Non-pigmented ciliary epithelial cell (primary cell): ENCODE data around the gene C1QTNF9B.
"Not testable (repeated sequence)": the region's sequence is repeated elsewhere in the genome, so short reads cannot be mapped to it uniquely, and the experiment has no call there.

ENCODE experiments used
- DNase-seq: peaks from one replicate; pipeline ENCODE4 v3.0.0-alpha.2; 2010; ENCODE audit warnings: low read depth

The C1QTNF9B gene

DNA sequence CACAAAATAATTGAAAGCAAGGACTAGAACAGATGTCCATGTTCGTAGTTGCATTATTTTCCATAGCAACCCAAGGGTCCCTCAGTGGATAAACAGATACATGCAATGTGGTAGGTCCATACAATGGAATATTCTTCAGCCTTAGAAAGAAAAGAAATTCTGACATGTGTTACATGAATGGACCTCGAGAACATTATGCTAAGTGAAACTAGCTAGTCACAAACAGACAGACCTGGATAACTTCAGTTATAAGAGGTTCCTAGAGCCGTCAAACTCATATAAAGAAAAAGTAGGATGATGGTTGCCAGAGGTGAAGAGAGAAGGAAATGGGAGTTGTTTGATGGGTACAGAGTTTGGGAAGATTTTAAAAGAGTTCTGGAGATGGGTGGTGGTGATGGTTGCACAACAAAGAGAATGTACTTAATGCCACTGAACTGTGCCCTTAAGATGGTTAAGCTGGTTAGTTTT, at the start of gene C1QTNF9B:
Gene C1QTNF9B (minus strand): TSS at position 51 of the 468 bp plus-strand sequence.
- DNase-seq, result not testable (repeated sequence)

DNA sequence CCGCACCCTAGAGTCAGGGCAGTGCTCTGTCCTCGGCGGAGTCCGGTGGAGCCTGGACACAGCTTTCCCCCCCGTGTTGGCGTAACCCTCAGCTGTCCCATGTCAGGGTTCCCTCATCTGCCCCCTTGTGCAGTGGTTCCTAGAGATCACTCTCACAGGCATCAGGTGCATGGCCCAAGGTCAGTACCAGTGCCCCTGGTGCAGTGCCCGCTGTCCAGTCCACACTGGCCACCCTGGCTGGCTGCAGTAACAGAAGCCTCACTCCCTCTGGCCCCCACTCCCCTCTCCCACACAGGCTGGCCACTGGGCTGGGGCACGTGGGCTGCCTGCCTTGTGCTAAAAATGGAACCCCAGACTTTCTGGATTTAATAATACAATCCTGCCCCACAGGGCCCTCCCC, 49.6 kb upstream of the C1QTNF9B start:
- DNase-seq, result no peak

DNA sequence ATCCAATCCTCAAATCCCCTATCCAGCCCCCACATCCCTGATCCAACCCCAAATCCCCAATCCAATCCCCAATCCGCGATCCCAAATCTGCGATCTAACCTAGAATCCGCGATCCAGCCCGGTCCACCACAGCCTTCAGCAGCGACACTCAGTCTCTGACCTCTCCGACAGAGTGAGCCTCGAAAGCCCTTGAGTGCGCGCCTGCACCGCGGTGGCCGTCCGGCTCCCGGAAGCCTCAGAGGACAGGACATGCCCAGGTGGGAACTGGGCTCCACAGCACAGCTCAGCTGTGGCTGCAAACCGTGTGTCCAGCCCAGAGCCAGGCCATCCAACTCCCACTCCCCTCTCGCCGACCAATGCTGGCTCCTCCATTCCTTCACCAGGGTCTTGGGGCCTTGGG, 48.8 kb upstream of the C1QTNF9B start:
- no peak for DNase-seq

GRCh38 chr13:23945612-23946011, 48.3 kb upstream of the C1QTNF9B start:
- DNase-seq, result no peak

DNA sequence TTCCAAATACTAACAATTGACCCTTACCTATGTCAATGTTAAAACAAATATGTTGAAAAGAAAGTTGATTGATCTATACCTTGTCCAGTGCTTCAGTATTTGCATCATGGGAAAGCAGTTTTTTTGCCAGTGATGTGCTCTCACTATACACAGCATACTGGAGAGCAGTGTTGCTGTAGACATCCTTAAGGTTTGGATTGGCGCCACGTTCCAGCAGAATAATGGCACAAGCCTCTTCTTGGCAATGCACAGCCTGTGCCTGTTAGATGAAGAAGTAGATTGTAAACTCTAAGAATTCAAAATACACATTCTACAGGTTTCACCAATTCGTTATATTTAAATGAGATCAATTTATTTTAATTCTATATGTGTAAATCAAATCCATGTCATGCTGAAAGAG, 43.9 kb upstream of the C1QTNF9B start:
- DNase-seq, result no peak

- DNase-seq, result not testable (repeated sequence)
These were observed 42.4 kb upstream of the C1QTNF9B start for GRCh38 chr13:23939666-23940065.

DNA sequence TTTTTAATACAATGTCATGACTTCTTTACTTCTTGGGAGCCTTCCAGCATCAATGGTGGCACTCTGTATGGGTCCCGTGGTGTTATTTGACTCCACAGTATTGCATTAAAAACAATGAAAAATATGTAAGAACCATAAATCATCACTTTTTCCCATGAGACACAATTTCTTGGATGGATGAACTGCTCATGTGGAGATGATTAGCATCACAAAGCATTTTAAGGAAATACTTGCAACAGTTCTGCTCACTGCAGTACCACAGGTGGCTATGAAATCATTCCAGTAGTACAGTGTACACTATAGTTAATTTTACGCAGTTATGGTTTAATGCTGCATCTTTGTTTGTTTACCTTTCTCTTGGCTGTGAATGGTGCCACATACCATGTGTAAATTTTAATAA, 37.2 kb upstream of the C1QTNF9B start:
- DNase-seq, result peak; percentile 40

DNA sequence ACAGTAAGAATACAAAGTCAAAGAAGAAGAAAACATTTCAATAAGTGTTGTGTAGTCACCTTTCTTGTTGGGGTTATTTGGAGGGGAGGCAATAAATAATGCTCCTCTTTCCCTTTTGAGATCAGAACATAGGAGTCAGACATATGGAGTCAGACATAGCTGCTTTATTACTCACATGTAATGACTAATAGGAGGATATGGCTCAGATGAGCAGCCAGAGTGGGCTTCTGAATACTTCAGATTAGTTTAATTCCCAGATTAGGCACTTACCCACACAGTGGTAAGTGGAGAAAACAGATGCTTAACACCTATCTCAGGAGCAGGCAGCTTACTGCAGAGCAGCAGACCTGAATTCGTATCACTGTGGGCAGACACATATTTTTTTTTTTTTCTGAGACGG, 31.7 kb upstream of the C1QTNF9B start:
- DNase-seq, result peak; percentile 80

- DNase-seq, result no peak
These were observed 25.7 kb upstream of the C1QTNF9B start for GRCh38 chr13:23923031-23923430.

- DNase-seq, result no peak
These were observed 25.0 kb upstream of the C1QTNF9B start for GRCh38 chr13:23922005-23922932.

- no peak for DNase-seq
These were observed 24.2 kb upstream of the C1QTNF9B start for GRCh38 chr13:23921451-23921888.

DNA sequence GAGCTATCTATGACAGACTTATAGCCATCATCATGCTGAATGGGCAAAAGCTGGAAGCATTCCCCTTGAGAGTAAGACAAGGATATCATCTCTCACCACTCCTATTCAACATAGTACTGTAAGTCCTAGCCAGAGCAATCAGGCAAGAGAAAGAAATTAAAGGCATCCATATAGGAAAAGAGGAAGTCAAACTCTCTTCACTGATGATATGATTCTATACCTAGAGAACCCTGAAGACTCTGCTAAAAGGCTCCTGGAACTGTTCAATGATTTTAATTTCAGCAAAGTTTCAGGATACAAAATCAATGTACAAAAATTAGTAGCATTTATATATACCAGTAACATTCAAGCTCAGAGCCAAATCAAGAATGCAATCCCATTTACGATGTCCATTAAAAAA, 21.7 kb upstream of the C1QTNF9B start:
- no peak for DNase-seq

DNA sequence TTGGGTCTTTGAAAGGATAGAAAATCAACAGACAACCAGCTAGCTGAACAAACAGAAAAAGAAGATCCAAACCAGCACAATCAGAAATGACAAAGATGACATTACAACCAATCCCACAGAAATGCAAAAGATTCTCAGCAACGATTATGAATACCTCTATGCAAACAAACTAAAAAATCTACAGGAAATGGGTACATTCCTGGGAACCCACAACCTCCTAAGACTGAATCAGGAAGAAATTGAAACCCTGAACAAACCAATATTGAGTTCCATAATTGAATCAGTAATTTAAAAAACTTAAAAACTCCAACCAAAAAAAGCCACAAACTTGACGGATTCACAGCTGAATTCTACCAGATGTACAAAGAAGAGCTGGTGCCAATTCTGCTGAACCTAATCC, 20.9 kb upstream of the C1QTNF9B start:
- no peak for DNase-seq

DNA sequence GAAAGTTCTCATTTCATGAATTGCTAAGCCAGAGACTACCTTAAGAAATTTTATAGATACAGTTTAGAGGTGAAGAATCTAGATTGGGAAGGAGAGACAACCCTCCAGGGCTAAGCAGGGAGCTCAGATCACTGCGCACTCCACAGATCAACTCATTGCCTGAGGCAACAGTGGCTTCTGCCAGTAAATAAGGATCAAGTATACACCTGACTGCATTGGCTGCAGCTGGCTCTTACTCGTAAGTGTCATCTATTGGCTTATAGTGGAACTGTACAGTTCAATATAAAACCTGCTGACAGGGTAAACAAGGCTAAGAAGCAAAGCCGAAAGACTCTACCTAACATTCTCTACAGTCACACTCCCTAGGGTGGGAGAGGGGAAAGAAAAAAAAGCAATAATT, 18.0 kb upstream of the C1QTNF9B start:
- no peak for DNase-seq

DNA sequence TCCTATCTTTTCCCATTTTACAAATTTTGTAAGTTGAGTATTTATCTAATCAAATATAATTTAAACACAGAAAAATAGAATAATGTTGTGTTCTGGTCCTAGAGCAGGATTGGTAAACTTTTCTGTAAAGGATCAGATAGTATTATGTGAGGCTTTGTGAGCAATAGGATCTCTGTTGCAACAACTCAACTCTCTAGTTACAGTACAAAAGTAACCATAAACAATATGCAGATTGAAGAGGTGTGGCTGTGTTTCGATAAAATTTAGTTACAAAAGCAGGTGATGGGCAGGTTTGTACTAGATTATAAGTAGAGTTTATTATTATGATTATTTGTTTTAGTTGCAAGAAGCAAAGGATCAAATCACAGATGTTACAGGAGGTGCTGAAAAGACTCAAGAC, 15.2 kb upstream of the C1QTNF9B start:
- no peak for DNase-seq

DNA sequence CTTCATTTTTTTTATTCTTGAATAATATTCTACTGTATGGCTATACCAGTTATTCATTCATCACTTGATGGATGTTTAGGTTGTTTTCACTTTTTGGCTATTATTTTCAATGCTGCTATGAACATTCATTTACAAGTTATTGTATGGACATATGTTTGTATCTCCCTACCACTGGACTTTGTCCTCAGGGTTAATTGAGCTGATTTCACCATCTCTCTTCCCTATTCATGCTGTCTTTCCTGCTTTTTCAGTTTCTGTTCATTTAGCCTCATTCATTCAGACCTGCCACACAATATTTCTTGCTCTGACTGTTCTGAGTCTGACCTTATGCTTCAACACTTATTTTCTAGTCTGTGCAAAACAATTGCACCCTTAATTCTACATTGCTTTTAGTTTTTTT, 12.3 kb upstream of the C1QTNF9B start:
- no peak for DNase-seq

DNA sequence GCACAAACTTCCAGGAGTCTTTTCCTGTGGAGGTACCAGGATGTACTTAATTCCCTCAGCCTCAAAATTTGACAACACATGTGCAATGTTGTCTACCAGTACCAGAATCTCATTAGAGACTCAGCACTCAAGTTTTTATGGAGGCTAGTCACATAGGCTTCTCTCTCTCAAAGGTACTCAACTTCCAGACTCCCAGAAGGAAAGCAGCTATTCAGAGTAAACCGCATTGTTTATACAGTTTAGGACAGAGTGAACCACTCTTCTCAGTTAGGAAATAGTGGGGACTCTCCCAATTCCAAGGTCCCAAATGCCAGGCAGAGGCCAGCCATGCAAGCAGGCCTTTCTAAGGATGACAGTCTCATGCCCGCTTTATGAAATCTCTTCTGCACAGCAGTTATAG, 8.5 kb upstream of the C1QTNF9B start:
- DNase-seq, result no peak

- no peak for DNase-seq
These were observed 6.6 kb upstream of the C1QTNF9B start for GRCh38 chr13:23903906-23904280.

DNA sequence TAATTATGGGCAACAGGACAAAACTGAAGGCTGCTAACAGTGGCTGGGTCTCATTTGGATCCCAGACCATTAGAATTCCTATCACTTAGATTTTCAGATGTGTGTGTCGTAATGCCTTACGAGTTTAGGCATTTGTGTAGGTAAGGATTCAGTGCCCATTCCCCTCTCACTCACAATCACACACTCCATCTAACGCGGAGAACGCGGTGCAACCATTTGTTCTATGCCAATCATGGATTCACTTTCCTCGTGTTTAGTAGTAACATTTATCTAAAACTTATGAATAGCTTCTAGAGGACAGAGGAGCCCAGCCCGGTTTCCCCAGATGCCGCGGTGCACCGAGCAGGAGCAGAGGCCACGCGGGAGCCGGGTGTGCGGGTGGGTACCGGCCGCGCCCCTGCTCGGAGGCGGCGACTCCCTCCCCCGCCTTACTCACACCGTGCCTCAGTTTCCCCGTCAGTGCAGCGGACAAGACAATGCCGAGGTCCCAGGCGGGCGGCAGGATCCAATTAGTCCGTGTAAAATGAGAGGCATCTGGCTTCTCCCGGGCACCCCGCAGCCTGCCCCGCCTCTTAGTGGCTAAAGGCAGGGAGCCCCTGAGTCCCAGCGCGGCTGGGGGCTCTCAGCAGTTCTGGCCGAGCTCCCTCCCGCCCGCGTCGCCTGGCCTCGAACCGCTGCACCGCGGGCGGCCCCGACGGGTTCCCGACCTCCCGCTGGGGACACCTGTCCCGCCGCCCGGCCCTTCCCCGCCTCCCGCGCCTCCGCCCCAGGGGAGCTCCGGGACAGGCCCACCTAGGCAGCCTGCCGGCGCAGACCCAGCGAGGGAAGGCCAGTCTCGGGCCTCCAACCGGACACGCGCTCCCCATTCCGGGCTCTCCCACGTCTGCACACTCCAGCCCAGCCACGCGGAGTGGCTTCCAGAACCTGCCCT, 5.9 kb upstream of the C1QTNF9B start:
- no peak for DNase-seq

GRCh38 chr13:23901365-23901764, 4.1 kb upstream of the C1QTNF9B start:
- no peak for DNase-seq

DNA sequence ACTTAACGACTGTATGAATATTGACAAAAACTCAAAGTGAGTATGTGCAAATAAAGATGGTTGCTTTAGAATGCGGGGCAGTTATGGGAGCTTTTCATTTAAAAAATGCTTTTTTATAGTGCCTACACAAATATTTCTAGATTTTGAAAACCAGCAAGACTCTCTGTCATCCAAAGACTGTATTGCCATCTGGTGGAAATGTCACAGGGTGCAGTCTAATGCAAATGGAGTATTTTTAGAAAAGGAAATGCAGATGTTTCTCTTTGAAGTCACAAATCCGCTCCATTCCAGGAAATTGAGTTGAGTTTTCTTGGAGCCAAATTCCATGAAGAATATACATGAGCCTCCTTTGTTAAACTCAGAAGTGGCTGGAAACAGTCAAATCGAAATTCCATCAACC, 2.3 kb upstream of the C1QTNF9B start:
- no peak for DNase-seq

DNA sequence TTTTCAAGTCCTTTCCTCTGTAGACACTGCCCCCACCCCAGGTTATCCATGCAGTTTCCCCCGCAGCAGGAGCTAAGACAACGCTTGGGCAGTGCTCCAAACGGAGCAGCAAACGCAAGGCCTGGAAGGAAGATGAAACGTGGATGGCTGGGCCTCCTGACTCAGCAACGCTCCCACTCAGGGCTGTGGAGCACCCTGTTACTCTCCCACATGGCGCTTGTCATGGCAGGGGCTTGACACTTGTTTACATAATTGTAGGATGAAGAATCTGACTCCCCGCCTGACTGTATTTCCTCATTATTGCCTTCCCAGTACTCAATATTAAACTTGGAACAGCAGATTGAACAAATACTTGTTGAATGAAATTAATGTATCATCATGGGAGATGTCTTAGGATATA, 799 bp upstream of the C1QTNF9B start:
- DNase-seq, result peak; percentile 67

GRCh38 chr13:23894746-23895145, 2.6 kb downstream of the C1QTNF9B start:
- not testable (repeated sequence) for DNase-seq
